GM23338 (cell line): ENCODE data around the gene KLRF2.

ENCODE experiments used
- CTCF ChIP-seq, 2 experiments: fragments of 200-600 bp in 1 of 2; sonication (generic) in 1 of 2; conservative IDR thresholded peaks; 2 replicates each; pipeline versions ENCODE4 v1.5.1 to v1.6.1; 2016 to 2017; ENCODE audit warnings: antibody characterized with exemption in 2 of 2, low read depth in 2 of 2, mild to moderate bottlenecking in 2 of 2, moderate library complexity in 1 of 2
- EZH2 ChIP-seq: fragments of 200-600 bp; sonication (generic); IDR thresholded peaks from one replicate; pipeline ENCODE4 v1.8.0; 2017; ENCODE audit warnings: antibody characterized with exemption, mild to moderate bottlenecking, low read depth; ENCODE audit not compliant: unreplicated experiment
- REST ChIP-seq: IDR thresholded peaks from one replicate; pipeline ENCODE4 v1.6.1; 2018; ENCODE audit warnings: antibody characterized with exemption; ENCODE audit not compliant: unreplicated experiment

- TF ChIP-seq EZH2: no peak
- no peak for TF ChIP-seq CTCF (conservative IDR thresholded peaks at IDR 0.05; ENCODE audit: low read depth in 2 of 2)
- no peak for TF ChIP-seq REST
Observed at GRCh38 chr12:9941838-9942237, 60.5 kb downstream of the KLRF2 start.
